ENCODE data around the gene PEX11G. TPM values are rescaled to one million over a fixed set of nuclear protein-coding genes. Genes with fewer than 3 reads are reported as not detected.

PEX11G gene
- total and polyA plus RNA-seq, 9 of the 15 experiments (the other 6 are each of a cell fraction or from before 2014, with no cell fraction given): 0.07 to 3.2 (median 0.70) TPM; not detected in 1

DNA sequence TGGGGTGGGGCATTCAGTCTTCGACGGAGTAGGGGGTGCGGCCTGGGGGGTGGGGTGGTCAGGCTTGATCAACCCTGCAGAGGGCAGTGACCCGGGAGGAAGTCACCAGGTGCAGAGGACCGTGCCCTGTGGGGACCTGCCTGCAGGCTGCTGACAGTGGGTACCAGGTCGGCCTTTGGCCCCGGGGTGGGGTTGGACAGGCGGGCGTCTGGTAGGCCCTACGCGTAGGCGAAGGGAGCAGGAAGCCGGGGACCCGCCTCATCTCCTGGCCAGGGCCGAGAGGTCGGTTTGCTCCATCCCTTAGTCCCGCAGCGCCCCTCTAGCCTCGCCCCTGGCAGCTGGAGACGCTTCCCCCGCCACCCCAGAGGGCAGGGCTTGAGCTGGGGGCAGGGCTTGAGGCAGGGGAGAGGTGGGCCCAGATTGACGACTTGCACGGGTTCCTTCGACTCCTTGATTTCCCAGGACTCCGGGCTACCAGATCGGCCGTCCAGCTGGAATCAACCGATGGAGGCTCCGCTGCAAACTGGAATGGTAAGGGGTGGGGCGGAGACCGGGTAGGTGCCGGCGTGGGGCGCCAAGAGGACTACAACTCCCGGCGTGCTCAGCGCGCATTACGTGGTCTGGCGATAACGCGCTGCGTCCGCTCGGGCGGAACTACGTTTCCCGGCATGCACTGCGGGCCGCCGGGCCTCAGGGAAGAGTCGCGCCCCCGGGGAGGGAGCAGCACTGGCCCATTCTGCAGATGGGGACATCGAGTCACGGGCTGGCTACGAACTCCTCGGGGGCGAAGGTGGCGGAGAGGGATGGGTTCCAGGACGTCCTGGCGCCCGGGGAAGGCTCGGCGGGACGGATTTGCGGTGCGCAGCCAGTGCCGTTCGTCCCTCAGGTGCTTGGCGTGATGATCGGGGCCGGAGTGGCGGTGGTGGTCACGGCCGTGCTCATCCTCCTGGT lies 46.5 kb upstream of the PEX11G start, which contains the start of gene PNPLA6 (continued):
- TF ChIP-seq ZNF518B (CRISPR knock-in tag; IDR thresholded peaks at IDR 0.05) (no peak), ZBTB7A (IDR thresholded peaks at IDR 0.05; ENCODE audit: borderline replicate concordance, control insufficient read depth, low read depth, low read length) (peak; percentile 3; the same call in 1 of the 2 replicates), HDAC2 (IDR thresholded peaks at IDR 0.05) (peak; percentile 91), CBX5 (IDR thresholded peaks at IDR 0.05; ENCODE audit: borderline replicate concordance, low read depth) (no peak), GATA2 (CRISPR knock-in tag; IDR thresholded peaks at IDR 0.05) (no peak), PTRF (tag; IDR thresholded peaks at IDR 0.05) (no peak), SRSF1 (IDR thresholded peaks at IDR 0.05; ENCODE audit: low read depth, low read length) (no peak), CREM (IDR thresholded peaks at IDR 0.05; ENCODE audit: low read depth) (peak; percentile 99)
- TF ChIP-seq, protein P1, sequence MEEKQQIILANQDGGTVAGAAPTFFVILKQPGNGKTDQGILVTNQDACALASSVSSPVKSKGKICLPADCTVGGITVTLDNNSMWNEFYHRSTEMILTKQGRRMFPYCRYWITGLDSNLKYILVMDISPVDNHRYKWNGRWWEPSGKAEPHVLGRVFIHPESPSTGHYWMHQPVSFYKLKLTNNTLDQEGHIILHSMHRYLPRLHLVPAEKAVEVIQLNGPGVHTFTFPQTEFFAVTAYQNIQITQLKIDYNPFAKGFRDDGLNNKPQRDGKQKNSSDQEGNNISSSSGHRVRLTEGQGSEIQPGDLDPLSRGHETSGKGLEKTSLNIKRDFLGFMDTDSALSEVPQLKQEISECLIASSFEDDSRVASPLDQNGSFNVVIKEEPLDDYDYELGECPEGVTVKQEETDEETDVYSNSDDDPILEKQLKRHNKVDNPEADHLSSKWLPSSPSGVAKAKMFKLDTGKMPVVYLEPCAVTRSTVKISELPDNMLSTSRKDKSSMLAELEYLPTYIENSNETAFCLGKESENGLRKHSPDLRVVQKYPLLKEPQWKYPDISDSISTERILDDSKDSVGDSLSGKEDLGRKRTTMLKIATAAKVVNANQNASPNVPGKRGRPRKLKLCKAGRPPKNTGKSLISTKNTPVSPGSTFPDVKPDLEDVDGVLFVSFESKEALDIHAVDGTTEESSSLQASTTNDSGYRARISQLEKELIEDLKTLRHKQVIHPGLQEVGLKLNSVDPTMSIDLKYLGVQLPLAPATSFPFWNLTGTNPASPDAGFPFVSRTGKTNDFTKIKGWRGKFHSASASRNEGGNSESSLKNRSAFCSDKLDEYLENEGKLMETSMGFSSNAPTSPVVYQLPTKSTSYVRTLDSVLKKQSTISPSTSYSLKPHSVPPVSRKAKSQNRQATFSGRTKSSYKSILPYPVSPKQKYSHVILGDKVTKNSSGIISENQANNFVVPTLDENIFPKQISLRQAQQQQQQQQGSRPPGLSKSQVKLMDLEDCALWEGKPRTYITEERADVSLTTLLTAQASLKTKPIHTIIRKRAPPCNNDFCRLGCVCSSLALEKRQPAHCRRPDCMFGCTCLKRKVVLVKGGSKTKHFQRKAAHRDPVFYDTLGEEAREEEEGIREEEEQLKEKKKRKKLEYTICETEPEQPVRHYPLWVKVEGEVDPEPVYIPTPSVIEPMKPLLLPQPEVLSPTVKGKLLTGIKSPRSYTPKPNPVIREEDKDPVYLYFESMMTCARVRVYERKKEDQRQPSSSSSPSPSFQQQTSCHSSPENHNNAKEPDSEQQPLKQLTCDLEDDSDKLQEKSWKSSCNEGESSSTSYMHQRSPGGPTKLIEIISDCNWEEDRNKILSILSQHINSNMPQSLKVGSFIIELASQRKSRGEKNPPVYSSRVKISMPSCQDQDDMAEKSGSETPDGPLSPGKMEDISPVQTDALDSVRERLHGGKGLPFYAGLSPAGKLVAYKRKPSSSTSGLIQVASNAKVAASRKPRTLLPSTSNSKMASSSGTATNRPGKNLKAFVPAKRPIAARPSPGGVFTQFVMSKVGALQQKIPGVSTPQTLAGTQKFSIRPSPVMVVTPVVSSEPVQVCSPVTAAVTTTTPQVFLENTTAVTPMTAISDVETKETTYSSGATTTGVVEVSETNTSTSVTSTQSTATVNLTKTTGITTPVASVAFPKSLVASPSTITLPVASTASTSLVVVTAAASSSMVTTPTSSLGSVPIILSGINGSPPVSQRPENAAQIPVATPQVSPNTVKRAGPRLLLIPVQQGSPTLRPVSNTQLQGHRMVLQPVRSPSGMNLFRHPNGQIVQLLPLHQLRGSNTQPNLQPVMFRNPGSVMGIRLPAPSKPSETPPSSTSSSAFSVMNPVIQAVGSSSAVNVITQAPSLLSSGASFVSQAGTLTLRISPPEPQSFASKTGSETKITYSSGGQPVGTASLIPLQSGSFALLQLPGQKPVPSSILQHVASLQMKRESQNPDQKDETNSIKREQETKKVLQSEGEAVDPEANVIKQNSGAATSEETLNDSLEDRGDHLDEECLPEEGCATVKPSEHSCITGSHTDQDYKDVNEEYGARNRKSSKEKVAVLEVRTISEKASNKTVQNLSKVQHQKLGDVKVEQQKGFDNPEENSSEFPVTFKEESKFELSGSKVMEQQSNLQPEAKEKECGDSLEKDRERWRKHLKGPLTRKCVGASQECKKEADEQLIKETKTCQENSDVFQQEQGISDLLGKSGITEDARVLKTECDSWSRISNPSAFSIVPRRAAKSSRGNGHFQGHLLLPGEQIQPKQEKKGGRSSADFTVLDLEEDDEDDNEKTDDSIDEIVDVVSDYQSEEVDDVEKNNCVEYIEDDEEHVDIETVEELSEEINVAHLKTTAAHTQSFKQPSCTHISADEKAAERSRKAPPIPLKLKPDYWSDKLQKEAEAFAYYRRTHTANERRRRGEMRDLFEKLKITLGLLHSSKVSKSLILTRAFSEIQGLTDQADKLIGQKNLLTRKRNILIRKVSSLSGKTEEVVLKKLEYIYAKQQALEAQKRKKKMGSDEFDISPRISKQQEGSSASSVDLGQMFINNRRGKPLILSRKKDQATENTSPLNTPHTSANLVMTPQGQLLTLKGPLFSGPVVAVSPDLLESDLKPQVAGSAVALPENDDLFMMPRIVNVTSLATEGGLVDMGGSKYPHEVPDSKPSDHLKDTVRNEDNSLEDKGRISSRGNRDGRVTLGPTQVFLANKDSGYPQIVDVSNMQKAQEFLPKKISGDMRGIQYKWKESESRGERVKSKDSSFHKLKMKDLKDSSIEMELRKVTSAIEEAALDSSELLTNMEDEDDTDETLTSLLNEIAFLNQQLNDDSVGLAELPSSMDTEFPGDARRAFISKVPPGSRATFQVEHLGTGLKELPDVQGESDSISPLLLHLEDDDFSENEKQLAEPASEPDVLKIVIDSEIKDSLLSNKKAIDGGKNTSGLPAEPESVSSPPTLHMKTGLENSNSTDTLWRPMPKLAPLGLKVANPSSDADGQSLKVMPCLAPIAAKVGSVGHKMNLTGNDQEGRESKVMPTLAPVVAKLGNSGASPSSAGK (IDR thresholded peaks at IDR 0.05): no peak
- TF ChIP-seq, protein P2, sequence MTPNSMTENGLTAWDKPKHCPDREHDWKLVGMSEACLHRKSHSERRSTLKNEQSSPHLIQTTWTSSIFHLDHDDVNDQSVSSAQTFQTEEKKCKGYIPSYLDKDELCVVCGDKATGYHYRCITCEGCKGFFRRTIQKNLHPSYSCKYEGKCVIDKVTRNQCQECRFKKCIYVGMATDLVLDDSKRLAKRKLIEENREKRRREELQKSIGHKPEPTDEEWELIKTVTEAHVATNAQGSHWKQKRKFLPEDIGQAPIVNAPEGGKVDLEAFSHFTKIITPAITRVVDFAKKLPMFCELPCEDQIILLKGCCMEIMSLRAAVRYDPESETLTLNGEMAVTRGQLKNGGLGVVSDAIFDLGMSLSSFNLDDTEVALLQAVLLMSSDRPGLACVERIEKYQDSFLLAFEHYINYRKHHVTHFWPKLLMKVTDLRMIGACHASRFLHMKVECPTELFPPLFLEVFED (CRISPR knock-in tag; conservative IDR thresholded peaks at IDR 0.05): no peak

Measured in K562 (cell line).